Stomach smooth muscle (tissue), 2 donors: Measurements from ENCODE around the gene TBC1D3K.
"Not testable (repeated sequence)": the region's sequence is repeated elsewhere in the genome, so short reads cannot be mapped to it uniquely, and the experiment has no call there.

Experiments
- H3K27ac ChIP-seq: one replicate; pipeline ENCODE4 v1.7.0; 2013; ENCODE audit warnings: mild to moderate bottlenecking, low read length, inconsistent platforms
- H3K27me3 ChIP-seq, 2 donors: one replicate each; pipeline ENCODE4 v1.7.0; 2013; ENCODE audit warnings: low read length in 2 of 2; ENCODE audit not compliant: insufficient read depth in 2 of 2, control insufficient read depth in 1 of 2
- H3K36me3 ChIP-seq, 2 donors: one replicate each; pipeline ENCODE4 v1.7.0; 2013; ENCODE audit warnings: low read length in 2 of 2; ENCODE audit not compliant: control insufficient read depth in 2 of 2, insufficient read depth in 2 of 2
- H3K4me1 ChIP-seq: one replicate; pipeline ENCODE4 v1.7.0; 2013; ENCODE audit warnings: low read length; ENCODE audit not compliant: control insufficient read depth, insufficient read depth
- H3K4me3 ChIP-seq, 2 donors: one replicate each; pipeline ENCODE4 v1.7.0; 2013; ENCODE audit warnings: low read length in 2 of 2
- H3K9ac ChIP-seq, 2 donors: one replicate each; pipeline ENCODE4 v1.7.0; 2013; ENCODE audit warnings: low read length in 2 of 2, mild to moderate bottlenecking in 1 of 2
- H3K9me3 ChIP-seq, 2 donors: one replicate each; pipeline ENCODE4 v1.7.0; 2013; ENCODE audit warnings: low read length in 2 of 2; ENCODE audit not compliant: control insufficient read depth in 2 of 2
- donor health status: healthy.
- donor health status: Pancreatic carcinoma.

TBC1D3K gene

GRCh38 chr17:37924115-37924514 is at the start of gene TBC1D3K:
Gene TBC1D3K, plus strand, starts transcription at chr17:37924415. Its CDS starts 1,585 bp downstream, at chr17:37926000.
- H3K4me3 ChIP-seq, H3K36me3 ChIP-seq, H3K27ac ChIP-seq, H3K4me1 ChIP-seq, H3K9ac ChIP-seq, H3K9me3 ChIP-seq, H3K27me3 ChIP-seq: not testable (repeated sequence)

- Histone ChIP-seq H3K4me3 (no peak overlapping the region), H3K9me3 (no peaks in the 10 kb centered on the region), H3K27ac (no peak overlapping the region), H3K27me3 (no peaks in the 10 kb centered on the region), H3K4me1 (no peaks in the 10 kb centered on the region), H3K9ac (no peak overlapping the region), H3K36me3 (no peaks in the 10 kb centered on the region)
Observed at GRCh38 chr17:37884516-37884915, 39.7 kb upstream of the TBC1D3K start.

DNA sequence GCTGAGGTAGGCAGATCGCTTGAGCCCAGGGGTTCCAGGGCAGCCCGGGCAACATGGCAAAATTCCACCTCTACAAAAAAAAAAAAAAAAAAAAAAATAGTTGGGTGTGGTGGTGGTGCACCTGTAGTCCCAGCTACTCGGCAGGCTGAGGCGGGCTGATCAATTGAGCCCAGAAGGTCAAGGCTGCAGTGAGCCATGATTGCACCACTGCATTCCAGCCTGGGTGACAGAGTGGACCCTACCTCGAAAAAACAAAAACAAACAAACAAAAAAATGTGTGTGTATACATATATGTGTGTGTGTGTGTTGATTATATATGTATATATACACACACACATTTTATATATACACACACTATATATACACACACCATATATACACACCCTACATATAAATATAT is 39.1 kb upstream of the TBC1D3K start:
- no peak overlapping the region for H3K27ac ChIP-seq
- H3K9ac ChIP-seq = no peak overlapping the region
- no peaks in the 10 kb centered on the region for H3K27me3 ChIP-seq
- no peaks in the 10 kb centered on the region for H3K4me1 ChIP-seq
- H3K36me3 ChIP-seq = no peaks in the 10 kb centered on the region
- no peak overlapping the region for H3K4me3 ChIP-seq
- no peaks in the 10 kb centered on the region for H3K9me3 ChIP-seq

DNA sequence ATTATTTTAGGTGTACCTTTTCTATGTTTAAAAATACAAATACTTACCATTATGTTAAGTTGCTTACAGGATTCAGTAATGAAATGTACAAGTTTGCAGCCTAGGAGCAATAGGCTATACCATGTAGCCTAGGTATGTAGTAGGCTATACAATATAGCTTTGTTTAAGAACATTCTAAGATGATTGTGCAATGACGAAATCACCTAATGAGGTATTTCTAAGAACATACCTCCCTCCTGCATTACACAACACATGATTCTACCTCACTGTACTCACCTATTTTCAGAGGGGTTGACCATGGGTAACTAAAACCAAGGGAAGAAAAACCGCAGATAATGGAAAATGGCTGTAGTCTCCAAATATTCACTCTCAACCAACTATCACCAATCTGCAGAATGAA is 35.3 kb upstream of the TBC1D3K start:
- no peak overlapping the region for H3K4me3 ChIP-seq
- H3K27ac ChIP-seq = no peak overlapping the region
- no peak overlapping the region for H3K9ac ChIP-seq
- no peaks in the 10 kb centered on the region for H3K9me3 ChIP-seq
- H3K27me3 ChIP-seq = no peaks in the 10 kb centered on the region
- no peaks in the 10 kb centered on the region for H3K36me3 ChIP-seq
- H3K4me1 ChIP-seq = no peaks in the 10 kb centered on the region

GRCh38 chr17:37896961-37897360 is 27.3 kb upstream of the TBC1D3K start:
- not testable (repeated sequence) for H3K9me3 ChIP-seq, H3K4me3 ChIP-seq, H3K9ac ChIP-seq, H3K4me1 ChIP-seq, H3K27me3 ChIP-seq, H3K27ac ChIP-seq, H3K36me3 ChIP-seq
